PFSK-1 (cell line): Measurements from ENCODE around the gene GNAZ.

Source experiments
- POLR2AphosphoS5 ChIP-seq: IDR thresholded peaks from 2 replicates; pipeline ENCODE4 v1.6.1; 2012; ENCODE audit warnings: low read depth, mild to moderate bottlenecking, control low read depth, low read length, moderate library complexity
- SIN3A ChIP-seq: IDR thresholded peaks from 2 replicates; pipeline ENCODE4 v1.6.1; 2012; ENCODE audit warnings: mild to moderate bottlenecking, low read length, moderate library complexity, borderline replicate concordance; ENCODE audit not compliant: insufficient read depth
- TAF1 ChIP-seq: IDR thresholded peaks from 2 replicates; pipeline ENCODE4 v1.6.1; 2012; ENCODE audit warnings: low read length, control low read depth, borderline replicate concordance; ENCODE audit not compliant: insufficient read depth
- TF ChIP-seq, protein P1 (sequence below), 2 experiments: IDR thresholded peaks; 2 replicates each; pipeline versions ENCODE4 v1.6.1 to v1.8.0; 2011 to 2012; ENCODE audit warnings: low read depth in 2 of 2, low read length in 2 of 2, control low read depth in 1 of 2, inconsistent platforms in 1 of 2, mild to moderate bottlenecking in 1 of 2, moderate library complexity in 1 of 2; ENCODE audit not compliant: insufficient read depth in 1 of 2

DNA sequence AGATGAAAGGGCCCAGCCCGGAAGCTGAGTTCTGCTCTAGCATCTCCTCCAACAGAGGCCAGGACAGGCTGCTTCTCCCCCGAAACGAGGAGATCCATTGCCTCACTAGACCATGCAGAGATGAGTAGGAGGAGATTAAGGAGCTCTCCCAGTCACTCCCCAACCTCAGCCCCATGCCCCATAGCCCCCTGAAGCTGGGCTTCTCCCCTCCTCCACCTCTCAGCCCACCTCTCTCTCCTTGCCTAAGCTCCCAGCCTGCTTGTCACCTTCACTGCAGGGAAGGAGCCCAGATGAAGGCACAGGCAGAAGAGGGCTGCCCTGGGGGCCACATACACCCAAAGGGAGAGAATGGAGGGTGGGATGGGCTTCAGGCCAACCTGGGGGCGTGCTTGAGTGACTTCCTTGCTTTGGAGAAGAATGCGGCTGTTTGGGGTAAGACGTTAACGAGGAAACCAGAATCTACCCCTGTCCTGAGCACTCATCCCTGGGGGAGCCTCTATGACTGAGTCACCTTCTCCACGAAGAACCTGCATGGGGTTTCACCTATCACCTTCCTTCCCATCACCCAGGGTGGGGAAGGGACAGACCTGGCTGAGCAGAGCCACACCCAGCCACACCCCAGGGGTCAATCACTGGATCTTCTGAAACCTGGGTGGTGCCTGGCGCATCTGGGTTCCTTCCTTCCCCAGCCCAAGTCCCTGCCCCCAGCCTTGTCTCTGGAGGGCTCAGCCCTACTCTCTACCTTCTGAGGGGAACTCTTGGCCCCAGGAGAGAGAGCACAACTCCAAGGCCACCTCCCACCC is 11.6 kb upstream of the GNAZ start:
- TF ChIP-seq SIN3A (no peak), POLR2AphosphoS5 (no peak), TAF1 (no peak)
- TF ChIP-seq, protein P1, sequence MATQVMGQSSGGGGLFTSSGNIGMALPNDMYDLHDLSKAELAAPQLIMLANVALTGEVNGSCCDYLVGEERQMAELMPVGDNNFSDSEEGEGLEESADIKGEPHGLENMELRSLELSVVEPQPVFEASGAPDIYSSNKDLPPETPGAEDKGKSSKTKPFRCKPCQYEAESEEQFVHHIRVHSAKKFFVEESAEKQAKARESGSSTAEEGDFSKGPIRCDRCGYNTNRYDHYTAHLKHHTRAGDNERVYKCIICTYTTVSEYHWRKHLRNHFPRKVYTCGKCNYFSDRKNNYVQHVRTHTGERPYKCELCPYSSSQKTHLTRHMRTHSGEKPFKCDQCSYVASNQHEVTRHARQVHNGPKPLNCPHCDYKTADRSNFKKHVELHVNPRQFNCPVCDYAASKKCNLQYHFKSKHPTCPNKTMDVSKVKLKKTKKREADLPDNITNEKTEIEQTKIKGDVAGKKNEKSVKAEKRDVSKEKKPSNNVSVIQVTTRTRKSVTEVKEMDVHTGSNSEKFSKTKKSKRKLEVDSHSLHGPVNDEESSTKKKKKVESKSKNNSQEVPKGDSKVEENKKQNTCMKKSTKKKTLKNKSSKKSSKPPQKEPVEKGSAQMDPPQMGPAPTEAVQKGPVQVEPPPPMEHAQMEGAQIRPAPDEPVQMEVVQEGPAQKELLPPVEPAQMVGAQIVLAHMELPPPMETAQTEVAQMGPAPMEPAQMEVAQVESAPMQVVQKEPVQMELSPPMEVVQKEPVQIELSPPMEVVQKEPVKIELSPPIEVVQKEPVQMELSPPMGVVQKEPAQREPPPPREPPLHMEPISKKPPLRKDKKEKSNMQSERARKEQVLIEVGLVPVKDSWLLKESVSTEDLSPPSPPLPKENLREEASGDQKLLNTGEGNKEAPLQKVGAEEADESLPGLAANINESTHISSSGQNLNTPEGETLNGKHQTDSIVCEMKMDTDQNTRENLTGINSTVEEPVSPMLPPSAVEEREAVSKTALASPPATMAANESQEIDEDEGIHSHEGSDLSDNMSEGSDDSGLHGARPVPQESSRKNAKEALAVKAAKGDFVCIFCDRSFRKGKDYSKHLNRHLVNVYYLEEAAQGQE (IDR thresholded peaks at IDR 0.05; ENCODE audit: insufficient read depth in 1 of 2, low read depth in 2 of 2, low read length in 2 of 2), result no peak
